Neural cell (in vitro differentiated cells): Measurements from ENCODE around the gene ZNF277. TPM values are rescaled to one million over a fixed set of nuclear protein-coding genes. Genes with fewer than 3 reads are reported as not detected.
A peak's percentile ranks its signal among the peaks of the same experiment; 100 is the strongest.

Experiments used
- H2AFZ ChIP-seq: fragments of 200-600, 300-800 bp; sonication (generic), shearing (Covaris generic); 2 replicates; pipeline ENCODE4 v1.6.0; 2014; ENCODE audit warnings: low read depth, mild to moderate bottlenecking, antibody characterized with exemption, low read length, moderate library complexity
- H3F3A ChIP-seq: fragments of 200-600 bp; shearing (Covaris generic); 2 replicates; pipeline ENCODE4 v1.6.1; 2016; ENCODE audit warnings: mild to moderate bottlenecking, moderate library complexity, mixed read lengths, antibody characterized with exemption, low read length; ENCODE audit not compliant: insufficient read depth, poor library complexity, severe bottlenecking
- H3K27ac ChIP-seq: fragments of 200-600, 300-800 bp; sonication (generic), shearing (Covaris generic); 2 replicates; pipeline ENCODE4 v1.5.1; 2014; ENCODE audit warnings: mild to moderate bottlenecking, low read length, moderate library complexity
- H3K27me3 ChIP-seq: fragments of 300-800, 200-600 bp; sonication (generic), shearing (Covaris generic); 2 replicates; pipeline ENCODE4 v1.6.0; 2014; ENCODE audit warnings: mild to moderate bottlenecking, low read depth, low read length, moderate library complexity; ENCODE audit not compliant: insufficient read depth
- H3K36me3 ChIP-seq: fragments of 300-800, 200-600 bp; sonication (generic), shearing (Covaris generic); 2 replicates; pipeline ENCODE4 v1.5.1; 2014; ENCODE audit warnings: mild to moderate bottlenecking, antibody characterized with exemption, low read length, moderate library complexity; ENCODE audit not compliant: insufficient read depth
- H3K4me2 ChIP-seq: fragments of 300-800, 200-600 bp; sonication (generic), shearing (Covaris generic); 2 replicates; pipeline ENCODE4 v1.6.0; 2014; ENCODE audit warnings: mild to moderate bottlenecking, low read length
- H3K4me3 ChIP-seq: fragments of 300-800, 200-600 bp; sonication (generic), shearing (Covaris generic); 2 replicates; pipeline ENCODE4 v1.5.1; 2014; ENCODE audit warnings: mild to moderate bottlenecking, low read length, moderate library complexity
- H3K79me2 ChIP-seq: fragments of 200-600 bp; shearing (Covaris generic); replicated peaks from 2 replicates; pipeline ENCODE4 v1.6.0; 2014; ENCODE audit warnings: mild to moderate bottlenecking, low read length, moderate library complexity; ENCODE audit not compliant: insufficient read depth
- H3K9ac ChIP-seq: fragments of 300-800, 200-600 bp; sonication (generic), shearing (Covaris generic); 2 replicates; pipeline ENCODE4 v1.6.1; 2016; ENCODE audit warnings: mild to moderate bottlenecking, low read length, mixed read lengths
- H3K9me2 ChIP-seq: fragments of 200-600 bp; shearing (Covaris generic); 2 replicates; pipeline ENCODE4 v1.6.1; 2016; ENCODE audit warnings: mild to moderate bottlenecking, low read length, mixed read lengths; ENCODE audit not compliant: insufficient read depth
- H3K9me3 ChIP-seq: fragments of 200-600, 300-800 bp; sonication (generic), shearing (Covaris generic); 2 replicates; pipeline ENCODE4 v1.6.1; 2016; ENCODE audit warnings: mild to moderate bottlenecking, mixed run types, low read length, moderate library complexity, mixed read lengths
- H4K20me1 ChIP-seq: fragments of 200-600 bp; shearing (Covaris generic); 2 replicates; pipeline ENCODE4 v1.6.1; 2016; ENCODE audit warnings: mild to moderate bottlenecking, mixed run types; ENCODE audit not compliant: insufficient read depth
- EP300 ChIP-seq: fragments of 450-650 bp; conservative IDR thresholded peaks from 2 replicates; pipeline ENCODE4 v1.6.1; 2014; ENCODE audit warnings: antibody characterized with exemption, mild to moderate bottlenecking, moderate library complexity; ENCODE audit not compliant: poor library complexity, severe bottlenecking
- EZH2 ChIP-seq: fragments of 200-600, 300-800 bp; shearing (Covaris generic), sonication (generic); IDR thresholded peaks from 2 replicates; pipeline ENCODE4 v1.6.1; 2014; ENCODE audit warnings: antibody characterized with exemption, low read length, borderline replicate concordance, mild to moderate bottlenecking; ENCODE audit not compliant: insufficient read depth, poor library complexity, severe bottlenecking
- MXI1 ChIP-seq: fragments of 450-650 bp; conservative IDR thresholded peaks from 2 replicates; pipeline ENCODE4 v1.6.1; 2014; ENCODE audit warnings: antibody characterized with exemption, mild to moderate bottlenecking; ENCODE audit not compliant: poor library complexity, severe bottlenecking
- POLR2AphosphoS5 ChIP-seq: IDR thresholded peaks from 2 replicates; pipeline ENCODE4 v1.6.1; 2012
- RAD21 ChIP-seq: fragments of 450-650 bp; conservative IDR thresholded peaks from 2 replicates; pipeline ENCODE4 v1.6.1; 2014; ENCODE audit warnings: antibody characterized with exemption, mild to moderate bottlenecking, moderate library complexity
- SMC3 ChIP-seq: fragments of 450-650 bp; conservative IDR thresholded peaks from 2 replicates; pipeline ENCODE4 v1.6.1; 2014; ENCODE audit warnings: antibody characterized with exemption, mild to moderate bottlenecking, moderate library complexity; ENCODE audit not compliant: poor library complexity
- TAF1 ChIP-seq: IDR thresholded peaks from 2 replicates; pipeline ENCODE4 v1.6.1; 2012; ENCODE audit warnings: low read depth
- polyA minus RNA-seq: library from RNA; depleted of rRNA, polyadenylated mRNA; stranded (reverse); fragments of >200 nt; gene quantifications from 2 replicates; pipeline ENCODE4 v1.2.3, GENCODE V29; 2014
- polyA plus RNA-seq: library from polyadenylated mRNA; depleted of rRNA; stranded (reverse); fragments of >200 nt; gene quantifications from 2 replicates; pipeline ENCODE4 v1.2.3, GENCODE V29; 2014
- TF ChIP-seq, protein P1 (sequence below): fragments of 450-650 bp; IDR thresholded peaks from 2 replicates; pipeline ENCODE4 v1.5.1; 2014; ENCODE audit warnings: antibody characterized with exemption, mild to moderate bottlenecking, moderate library complexity; ENCODE audit not compliant: poor library complexity, severe bottlenecking
- TF ChIP-seq, protein P2 (sequence below): IDR thresholded peaks from 2 replicates; pipeline ENCODE4 v1.6.1; 2012; ENCODE audit warnings: borderline replicate concordance

Gene ZNF277
- polyA plus RNA-seq = 30.0 and 36.6 TPM in 2 replicates
- 67.7 and 76.2 TPM in 2 replicates for polyA minus RNA-seq

DNA sequence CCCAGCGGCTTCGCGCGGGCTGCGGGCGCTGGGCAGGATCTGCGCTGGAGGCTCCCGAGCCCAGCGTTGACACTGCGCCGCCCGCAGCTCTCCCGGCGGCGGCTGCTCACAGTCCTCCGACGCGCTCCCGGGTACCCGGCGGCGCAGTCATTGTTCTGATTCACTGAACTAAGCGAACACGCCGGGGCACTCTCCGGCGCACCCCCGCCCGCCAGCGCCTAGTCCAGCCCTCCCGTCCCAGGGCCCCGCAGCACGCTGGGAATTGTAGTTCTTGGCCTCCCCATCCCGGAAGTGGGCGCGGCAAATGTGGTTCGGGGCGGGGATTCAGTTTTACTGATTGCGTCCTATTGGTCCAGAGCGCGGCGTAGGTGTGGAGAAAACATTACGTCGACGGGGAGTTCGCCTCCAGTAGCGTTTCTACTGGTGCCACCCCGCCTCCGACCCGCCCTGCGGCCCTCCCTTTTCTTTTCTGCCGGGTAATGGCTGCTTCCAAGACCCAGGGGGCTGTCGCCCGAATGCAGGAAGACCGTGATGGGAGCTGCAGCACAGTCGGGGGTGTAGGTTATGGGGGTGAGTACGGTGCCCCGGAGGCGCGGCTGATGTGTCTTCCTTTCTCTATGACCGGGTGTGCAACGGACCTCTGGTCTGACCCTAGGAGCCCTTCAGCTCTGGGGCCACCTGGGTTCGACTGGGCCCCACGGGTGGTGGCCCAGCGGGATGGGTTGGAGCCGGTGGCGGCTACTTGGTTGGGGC is at the start of gene ZNF277, which contains the start of gene DOCK4:
Gene ZNF277, plus strand, starts transcription at position 458 of the 753 bp plus-strand sequence. Its CDS starts 22 bp downstream, at position 480.
Gene DOCK4, minus strand, starts transcription at position 162 of the 753 bp plus-strand sequence. CDS start 261 bp downstream, outside the sequence.
- Histone ChIP-seq H3K9me3 (no peaks in the 10 kb centered on the region), H3K27me3 (no peaks in the 10 kb centered on the region), H3K4me2 (peak within 1 kb of the TSS; percentile 84), H3K9ac (peak within 1 kb of the TSS; percentile 91), H3K9me2 (no peaks in the 10 kb centered on the region), H3F3A (no peaks in the 10 kb centered on the region), H3K36me3 (no peaks in the 10 kb centered on the region), H2AFZ (peak within 1 kb of the TSS; percentile 100), H3K79me2 (peaks cover 64% of the 10 kb centered on the region), H4K20me1 (no peaks in the 10 kb centered on the region), H3K4me3 (peak within 1 kb of the TSS; percentile 97), H3K27ac (peak within 1 kb of the TSS; percentile 82)
- TF ChIP-seq EP300 = peak; percentile 7
- TF ChIP-seq RAD21 = no peak
- TF ChIP-seq, protein P1, sequence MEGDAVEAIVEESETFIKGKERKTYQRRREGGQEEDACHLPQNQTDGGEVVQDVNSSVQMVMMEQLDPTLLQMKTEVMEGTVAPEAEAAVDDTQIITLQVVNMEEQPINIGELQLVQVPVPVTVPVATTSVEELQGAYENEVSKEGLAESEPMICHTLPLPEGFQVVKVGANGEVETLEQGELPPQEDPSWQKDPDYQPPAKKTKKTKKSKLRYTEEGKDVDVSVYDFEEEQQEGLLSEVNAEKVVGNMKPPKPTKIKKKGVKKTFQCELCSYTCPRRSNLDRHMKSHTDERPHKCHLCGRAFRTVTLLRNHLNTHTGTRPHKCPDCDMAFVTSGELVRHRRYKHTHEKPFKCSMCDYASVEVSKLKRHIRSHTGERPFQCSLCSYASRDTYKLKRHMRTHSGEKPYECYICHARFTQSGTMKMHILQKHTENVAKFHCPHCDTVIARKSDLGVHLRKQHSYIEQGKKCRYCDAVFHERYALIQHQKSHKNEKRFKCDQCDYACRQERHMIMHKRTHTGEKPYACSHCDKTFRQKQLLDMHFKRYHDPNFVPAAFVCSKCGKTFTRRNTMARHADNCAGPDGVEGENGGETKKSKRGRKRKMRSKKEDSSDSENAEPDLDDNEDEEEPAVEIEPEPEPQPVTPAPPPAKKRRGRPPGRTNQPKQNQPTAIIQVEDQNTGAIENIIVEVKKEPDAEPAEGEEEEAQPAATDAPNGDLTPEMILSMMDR = peak; percentile 21
- peak; percentile 49 for TF ChIP-seq SMC3
- TF ChIP-seq, protein P2, sequence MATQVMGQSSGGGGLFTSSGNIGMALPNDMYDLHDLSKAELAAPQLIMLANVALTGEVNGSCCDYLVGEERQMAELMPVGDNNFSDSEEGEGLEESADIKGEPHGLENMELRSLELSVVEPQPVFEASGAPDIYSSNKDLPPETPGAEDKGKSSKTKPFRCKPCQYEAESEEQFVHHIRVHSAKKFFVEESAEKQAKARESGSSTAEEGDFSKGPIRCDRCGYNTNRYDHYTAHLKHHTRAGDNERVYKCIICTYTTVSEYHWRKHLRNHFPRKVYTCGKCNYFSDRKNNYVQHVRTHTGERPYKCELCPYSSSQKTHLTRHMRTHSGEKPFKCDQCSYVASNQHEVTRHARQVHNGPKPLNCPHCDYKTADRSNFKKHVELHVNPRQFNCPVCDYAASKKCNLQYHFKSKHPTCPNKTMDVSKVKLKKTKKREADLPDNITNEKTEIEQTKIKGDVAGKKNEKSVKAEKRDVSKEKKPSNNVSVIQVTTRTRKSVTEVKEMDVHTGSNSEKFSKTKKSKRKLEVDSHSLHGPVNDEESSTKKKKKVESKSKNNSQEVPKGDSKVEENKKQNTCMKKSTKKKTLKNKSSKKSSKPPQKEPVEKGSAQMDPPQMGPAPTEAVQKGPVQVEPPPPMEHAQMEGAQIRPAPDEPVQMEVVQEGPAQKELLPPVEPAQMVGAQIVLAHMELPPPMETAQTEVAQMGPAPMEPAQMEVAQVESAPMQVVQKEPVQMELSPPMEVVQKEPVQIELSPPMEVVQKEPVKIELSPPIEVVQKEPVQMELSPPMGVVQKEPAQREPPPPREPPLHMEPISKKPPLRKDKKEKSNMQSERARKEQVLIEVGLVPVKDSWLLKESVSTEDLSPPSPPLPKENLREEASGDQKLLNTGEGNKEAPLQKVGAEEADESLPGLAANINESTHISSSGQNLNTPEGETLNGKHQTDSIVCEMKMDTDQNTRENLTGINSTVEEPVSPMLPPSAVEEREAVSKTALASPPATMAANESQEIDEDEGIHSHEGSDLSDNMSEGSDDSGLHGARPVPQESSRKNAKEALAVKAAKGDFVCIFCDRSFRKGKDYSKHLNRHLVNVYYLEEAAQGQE = peak; percentile 84
- peak; percentile 95 for TF ChIP-seq MXI1
- TF ChIP-seq TAF1 = peak; percentile 82
- TF ChIP-seq POLR2AphosphoS5 = peak; percentile 60
- no peak for TF ChIP-seq EZH2

DNA sequence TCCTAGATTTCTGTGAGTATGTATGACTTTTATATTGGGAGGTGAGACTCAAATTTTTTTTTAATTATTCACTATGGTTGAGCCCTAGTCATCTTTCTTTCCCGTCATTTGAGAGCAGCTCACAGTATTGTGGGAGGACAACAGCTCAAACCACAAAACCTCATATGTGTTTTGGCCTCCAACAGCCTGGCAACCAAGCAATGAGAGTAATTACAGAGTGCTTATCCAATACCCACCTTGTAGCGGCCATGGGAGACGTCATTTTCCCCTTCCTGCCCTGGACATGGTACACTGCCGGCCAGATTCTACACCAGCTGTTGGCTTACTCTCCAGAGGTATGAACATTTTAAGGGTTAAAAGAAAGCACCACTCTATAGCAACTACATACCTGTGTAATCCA is 49.4 kb upstream of the ZNF277 start:
- no peak overlapping the region for H3K4me3 ChIP-seq
- no peak overlapping the region for H3K4me2 ChIP-seq
- H3K36me3 ChIP-seq = no peaks in the 10 kb centered on the region
- H3K9ac ChIP-seq = no peak overlapping the region
- no peaks in the 10 kb centered on the region for H3F3A ChIP-seq
- no peak overlapping the region for H3K27ac ChIP-seq
- no peak overlapping the region for H2AFZ ChIP-seq
- no peaks in the 10 kb centered on the region for H3K9me2 ChIP-seq
- H3K27me3 ChIP-seq = no peaks in the 10 kb centered on the region
- H3K79me2 ChIP-seq = no peaks in the 10 kb centered on the region
- TF ChIP-seq RAD21 (no peak), MXI1 (no peak), TAF1 (no peak), EZH2 (no peak), POLR2AphosphoS5 (no peak), SMC3 (no peak), EP300 (no peak)
- TF ChIP-seq, protein P1 = no peak
- TF ChIP-seq, protein P2 = no peak
- H3K9me3 ChIP-seq = no peaks in the 10 kb centered on the region
- H4K20me1 ChIP-seq = no peaks in the 10 kb centered on the region
